ENCODE results near the gene KSR1.
"Not testable (repeated sequence)": the region's sequence is repeated elsewhere in the genome, so short reads cannot be mapped to it uniquely, and the experiment has no call there.

DNA sequence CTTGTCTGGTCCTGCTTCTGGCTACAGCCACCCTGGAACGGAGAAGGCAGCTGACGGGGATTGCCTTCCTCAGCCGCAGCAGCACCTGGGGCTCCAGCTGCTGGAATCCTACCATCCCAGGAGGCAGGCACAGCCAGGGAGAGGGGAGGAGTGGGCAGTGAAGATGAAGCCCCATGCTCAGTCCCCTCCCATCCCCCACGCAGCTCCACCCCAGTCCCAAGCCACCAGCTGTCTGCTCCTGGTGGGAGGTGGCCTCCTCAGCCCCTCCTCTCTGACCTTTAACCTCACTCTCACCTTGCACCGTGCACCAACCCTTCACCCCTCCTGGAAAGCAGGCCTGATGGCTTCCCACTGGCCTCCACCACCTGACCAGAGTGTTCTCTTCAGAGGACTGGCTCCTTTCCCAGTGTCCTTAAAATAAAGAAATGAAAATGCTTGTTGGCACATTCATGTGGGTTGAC is 192.9 kb downstream of the KSR1 start:
- TF ChIP-seq CTCF (IDR thresholded peaks at IDR 0.05; ENCODE audit: insufficient read depth, low read depth, low read length); EZH2 (IDR thresholded peaks at IDR 0.05; ENCODE audit: insufficient read depth, low read length): not testable (repeated sequence)
